Activated CD4-positive, alpha-beta T cell treated with anti-CD3 and anti-CD28 coated beads, Interleukin-2, amount 10 ng/mL, durations not matched to agents 24 days and 14 days (primary cell): ENCODE measurements around the gene SPAG16. TPM values are rescaled to one million over a fixed set of nuclear protein-coding genes. Genes with fewer than 3 reads are reported as not detected.

Experiments
- DNase-seq: peaks from one replicate; pipeline ENCODE4 v3.0.0; 2022
- H3K27ac Mint-ChIP-seq: one replicate; pipeline ENCODE4 v1.8.0; 2022; ENCODE audit warnings: mild to moderate bottlenecking, mixed read lengths
- H3K27me3 Mint-ChIP-seq: one replicate; pipeline ENCODE4 v1.8.0; 2022; ENCODE audit warnings: mixed read lengths
- H3K36me3 Mint-ChIP-seq: one replicate; pipeline ENCODE4 v1.8.0; 2022; ENCODE audit warnings: low read depth, mild to moderate bottlenecking, mixed read lengths
- H3K4me1 Mint-ChIP-seq: one replicate; pipeline ENCODE4 v1.8.0; 2021; ENCODE audit warnings: mixed read lengths
- H3K4me3 Mint-ChIP-seq: one replicate; pipeline ENCODE4 v1.8.0; 2022; ENCODE audit warnings: mild to moderate bottlenecking, moderate library complexity, mixed read lengths
- H3K9me3 Mint-ChIP-seq: one replicate; pipeline ENCODE4 v1.8.0; 2021; ENCODE audit warnings: mixed read lengths
- intact Hi-C: fragments of 100-400 bp; cut with micrococcal nuclease; formaldehyde crosslinking; loops from one replicate; pipeline ENCODE4 v1.15.1; 2023
- total RNA-seq: library from RNA; stranded (reverse); gene quantifications from 2 replicates; pipeline ENCODE4 v1.2.3, GENCODE V29; 2022

Gene SPAG16
- total RNA-seq, 1 donor from 2014 or later = 7.2 TPM

DNA sequence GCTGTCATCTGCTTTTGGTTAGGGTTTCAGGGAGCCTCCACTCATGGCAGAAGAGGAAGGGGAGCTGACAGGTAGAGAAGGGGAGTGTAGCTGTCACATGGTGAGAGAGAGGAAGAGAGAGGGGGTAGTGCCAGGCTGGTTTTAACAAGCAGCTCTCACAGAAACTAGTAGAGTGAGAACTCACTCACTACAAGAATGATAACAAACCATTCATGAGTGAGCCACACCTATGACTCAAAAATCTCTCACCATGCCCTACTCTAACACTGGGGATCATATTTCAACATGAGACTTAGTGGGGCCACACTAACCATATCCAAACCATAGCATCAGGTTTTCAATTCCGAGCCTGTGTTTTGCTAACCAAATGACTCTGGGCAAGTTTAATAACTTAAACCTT lies 851.7 kb downstream of the SPAG16 start:
- no peak overlapping the region for H3K4me3 Mint-ChIP-seq
- H3K27ac Mint-ChIP-seq = no peak overlapping the region
- H3K4me1 Mint-ChIP-seq = no peaks in the 10 kb centered on the region
- DNase-seq = no peak
- no peaks in the 10 kb centered on the region for H3K27me3 Mint-ChIP-seq
- intact Hi-C loops = no loop called here
- H3K9me3 Mint-ChIP-seq = no peaks in the 10 kb centered on the region
- H3K36me3 Mint-ChIP-seq = no peaks in the 10 kb centered on the region

DNA sequence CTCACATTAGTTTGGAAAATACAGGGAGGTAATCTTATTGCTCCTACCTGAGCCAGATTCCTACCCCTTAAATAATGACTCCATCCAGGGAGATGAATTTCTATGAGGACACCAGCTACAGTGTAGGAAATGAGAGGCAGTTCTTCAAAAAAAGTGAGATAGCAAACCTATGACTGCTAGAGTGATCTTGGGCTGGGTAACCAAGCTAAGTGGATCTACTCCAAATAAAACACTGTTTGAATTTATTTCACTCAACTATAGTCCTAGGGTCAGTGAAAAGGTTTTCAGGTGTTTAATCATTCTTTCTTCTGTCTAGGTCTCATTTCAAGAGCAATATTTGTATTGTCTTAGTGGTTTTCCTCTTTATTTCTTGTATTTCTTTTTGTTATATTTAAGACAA lies 854.5 kb downstream of the SPAG16 start:
- Mint-ChIP-seq H3K4me1 (no peaks in the 10 kb centered on the region), H3K4me3 (no peak overlapping the region), H3K9me3 (no peaks in the 10 kb centered on the region), H3K36me3 (no peaks in the 10 kb centered on the region), H3K27ac (no peak overlapping the region), H3K27me3 (no peaks in the 10 kb centered on the region)
- no peak for DNase-seq
- intact Hi-C loops = no loop called here

DNA sequence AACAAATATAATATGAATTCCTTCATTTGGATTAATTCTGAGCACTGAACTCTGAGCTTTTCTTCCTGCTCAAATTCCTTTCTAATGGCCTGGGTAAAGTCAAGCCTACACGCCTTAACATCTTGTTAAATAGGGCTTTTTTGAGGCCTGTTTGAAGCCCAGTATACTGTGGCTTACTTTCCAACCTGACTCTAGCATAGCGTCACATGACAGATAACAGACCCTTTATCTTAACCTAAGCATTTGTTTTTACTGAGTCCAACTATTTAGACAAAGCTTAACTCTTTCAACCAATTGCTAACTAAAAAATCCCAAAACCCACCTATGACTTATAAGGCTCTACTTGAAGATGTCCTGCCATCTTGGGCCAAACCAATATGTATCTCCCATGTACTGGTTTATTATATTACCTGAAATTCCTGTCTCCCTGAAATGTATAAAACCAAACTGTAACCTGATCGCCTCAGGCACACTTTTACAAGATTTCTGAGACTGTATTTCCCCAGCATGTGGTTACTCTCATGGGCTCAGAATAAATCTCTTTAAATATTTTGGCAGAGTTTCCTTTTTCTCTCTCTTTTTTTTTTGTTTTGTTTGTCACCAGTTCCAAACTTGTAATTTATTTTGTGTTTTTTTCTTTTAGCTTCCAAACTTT lies 855.5 kb downstream of the SPAG16 start:
- H3K27ac Mint-ChIP-seq = no peak overlapping the region
- no peak overlapping the region for H3K4me3 Mint-ChIP-seq
- H3K9me3 Mint-ChIP-seq = no peaks in the 10 kb centered on the region

GRCh38 chr2:214156971-214157370 lies 872.7 kb downstream of the SPAG16 start:
- no peak for DNase-seq
- no peak overlapping the region for H3K4me3 Mint-ChIP-seq
- no peaks in the 10 kb centered on the region for H3K27me3 Mint-ChIP-seq

More for the DNA sequence above, 855.5 kb downstream of the SPAG16 start:
- Mint-ChIP-seq H3K36me3 (no peaks in the 10 kb centered on the region), H3K4me1 (no peaks in the 10 kb centered on the region), H3K27me3 (no peaks in the 10 kb centered on the region)
- no peak for DNase-seq
- intact Hi-C loops = no loop called here

DNA sequence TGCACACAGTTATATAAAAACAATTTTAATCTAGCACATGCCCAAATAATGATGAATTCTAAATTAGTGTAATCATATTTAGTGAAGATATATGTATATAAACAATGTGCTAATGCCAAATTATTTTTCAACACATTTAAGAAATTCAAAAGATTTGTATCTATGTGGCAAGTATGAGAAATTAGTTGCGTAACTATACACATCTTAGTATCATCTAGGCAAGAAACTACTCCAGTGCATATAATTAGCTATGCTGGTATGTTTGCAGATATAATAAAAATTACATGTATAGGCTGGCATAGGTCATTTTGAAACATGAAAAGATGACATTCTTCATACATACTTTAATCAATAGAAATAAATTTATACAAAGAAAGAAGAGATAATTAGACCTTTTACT lies 874.6 kb downstream of the SPAG16 start:
- H3K9me3 Mint-ChIP-seq = no peaks in the 10 kb centered on the region
- H3K4me1 Mint-ChIP-seq = no peaks in the 10 kb centered on the region
- no peak for DNase-seq
- H3K36me3 Mint-ChIP-seq = no peaks in the 10 kb centered on the region
- intact Hi-C loops = no loop called here
- no peak overlapping the region for H3K4me3 Mint-ChIP-seq
- no peaks in the 10 kb centered on the region for H3K27me3 Mint-ChIP-seq
- H3K27ac Mint-ChIP-seq = no peak overlapping the region

More at GRCh38 chr2:214156971-214157370, 872.7 kb downstream of the SPAG16 start:
- Mint-ChIP-seq H3K9me3 (no peaks in the 10 kb centered on the region), H3K27ac (no peak overlapping the region), H3K4me1 (no peaks in the 10 kb centered on the region), H3K36me3 (no peaks in the 10 kb centered on the region)
- intact Hi-C loops = no loop called here

- Mint-ChIP-seq H3K36me3 (no peaks in the 10 kb centered on the region), H3K4me3 (no peak overlapping the region), H3K27ac (no peak overlapping the region), H3K4me1 (no peaks in the 10 kb centered on the region), H3K9me3 (no peaks in the 10 kb centered on the region), H3K27me3 (no peaks in the 10 kb centered on the region)
- no peak for DNase-seq
- intact Hi-C loops = no loop called here
Measured at GRCh38 chr2:214169281-214169680, 885.0 kb downstream of the SPAG16 start.

DNA sequence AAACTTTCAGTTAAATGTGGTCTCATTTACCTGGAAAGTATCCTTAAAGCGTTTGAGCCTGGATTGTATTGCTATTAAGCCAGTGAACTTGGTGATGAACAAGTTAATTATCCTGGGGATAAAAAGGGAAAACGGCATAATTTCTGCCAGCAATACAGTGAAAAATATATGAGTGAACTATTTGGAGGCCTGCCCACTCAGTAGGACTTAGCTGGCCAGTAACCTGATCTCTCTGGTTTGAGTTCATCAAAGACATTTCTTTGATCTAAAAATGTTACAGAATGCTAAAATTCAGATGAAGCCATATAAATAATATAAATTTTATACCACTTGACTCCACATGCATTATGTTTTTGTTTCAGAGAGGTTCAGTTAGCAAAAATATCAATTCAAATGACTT lies 885.5 kb downstream of the SPAG16 start:
- H3K27me3 Mint-ChIP-seq = no peaks in the 10 kb centered on the region
- no peaks in the 10 kb centered on the region for H3K36me3 Mint-ChIP-seq
- intact Hi-C loops = no loop called here
- no peak overlapping the region for H3K27ac Mint-ChIP-seq
- no peak overlapping the region for H3K4me3 Mint-ChIP-seq
- DNase-seq = no peak
- no peaks in the 10 kb centered on the region for H3K9me3 Mint-ChIP-seq
- no peaks in the 10 kb centered on the region for H3K4me1 Mint-ChIP-seq

GRCh38 chr2:214174563-214174962 lies 890.3 kb downstream of the SPAG16 start:
- H3K36me3 Mint-ChIP-seq = no peaks in the 10 kb centered on the region
- no peak overlapping the region for H3K27ac Mint-ChIP-seq
- H3K4me3 Mint-ChIP-seq = no peak overlapping the region
- no peak for DNase-seq
- no peaks in the 10 kb centered on the region for H3K9me3 Mint-ChIP-seq
- H3K4me1 Mint-ChIP-seq = no peaks in the 10 kb centered on the region
- H3K27me3 Mint-ChIP-seq = no peaks in the 10 kb centered on the region
- intact Hi-C loops = no loop called here

- DNase-seq = no peak
- H3K27me3 Mint-ChIP-seq = no peaks in the 10 kb centered on the region
- H3K27ac Mint-ChIP-seq = no peak overlapping the region
- H3K4me1 Mint-ChIP-seq = no peaks in the 10 kb centered on the region
- H3K9me3 Mint-ChIP-seq = no peaks in the 10 kb centered on the region
- H3K36me3 Mint-ChIP-seq = no peaks in the 10 kb centered on the region
- no peak overlapping the region for H3K4me3 Mint-ChIP-seq
- intact Hi-C loops = no loop called here
Measured at GRCh38 chr2:214180071-214180470, 895.8 kb downstream of the SPAG16 start.

DNA sequence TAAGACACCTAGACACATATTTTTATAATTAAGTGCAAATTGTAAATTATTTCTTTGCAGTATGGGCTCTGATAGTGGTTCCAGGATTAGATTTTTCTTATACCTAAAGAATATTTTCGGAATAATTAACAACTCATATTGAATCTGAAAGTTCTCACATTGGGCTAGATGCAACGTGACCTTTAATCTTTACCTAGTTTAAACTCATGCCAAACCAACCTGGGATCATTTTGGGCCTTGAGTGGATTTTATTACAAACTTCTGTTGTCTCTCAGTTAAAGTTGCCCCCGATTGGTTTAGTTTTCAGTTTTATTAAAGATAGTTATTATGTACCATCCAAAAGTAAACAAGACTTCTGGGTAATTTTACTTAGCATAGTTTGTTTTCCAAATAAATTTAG lies 896.4 kb downstream of the SPAG16 start:
- DNase-seq = no peak
- Mint-ChIP-seq H3K4me3 (no peak overlapping the region), H3K9me3 (no peaks in the 10 kb centered on the region), H3K27ac (no peak overlapping the region), H3K27me3 (no peaks in the 10 kb centered on the region), H3K4me1 (no peaks in the 10 kb centered on the region), H3K36me3 (no peaks in the 10 kb centered on the region)
- intact Hi-C loops = no loop called here

DNA sequence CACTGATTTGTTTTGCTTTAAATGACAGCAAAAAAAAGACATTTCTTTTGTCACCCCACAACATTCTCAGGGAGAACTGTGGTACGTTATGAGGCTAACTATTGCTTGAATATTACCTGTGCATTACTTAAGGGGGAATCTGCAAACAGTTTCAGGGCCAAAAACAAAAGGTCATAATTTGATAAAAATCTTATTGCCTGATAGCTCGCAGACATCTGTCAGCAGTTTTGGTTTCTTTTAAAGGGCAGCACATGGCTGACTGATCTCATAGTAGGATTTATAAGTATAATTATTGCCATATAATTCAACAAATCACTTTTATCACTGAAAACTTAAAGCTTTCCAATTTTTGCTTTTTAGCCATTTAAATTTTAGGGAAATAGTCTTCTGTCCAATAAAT lies 900.2 kb downstream of the SPAG16 start:
- no peak overlapping the region for H3K27ac Mint-ChIP-seq

GRCh38 chr2:214185546-214185945 lies 901.3 kb downstream of the SPAG16 start:
- Mint-ChIP-seq H3K27ac (no peak overlapping the region), H3K4me3 (no peak overlapping the region), H3K9me3 (no peaks in the 10 kb centered on the region), H3K36me3 (no peaks in the 10 kb centered on the region), H3K4me1 (no peaks in the 10 kb centered on the region), H3K27me3 (no peaks in the 10 kb centered on the region)
- no peak for DNase-seq
- intact Hi-C loops = no loop called here

More for the DNA sequence above, 900.2 kb downstream of the SPAG16 start:
- intact Hi-C loops = no loop called here
- H3K9me3 Mint-ChIP-seq = no peaks in the 10 kb centered on the region
- H3K36me3 Mint-ChIP-seq = no peaks in the 10 kb centered on the region
- no peaks in the 10 kb centered on the region for H3K27me3 Mint-ChIP-seq
- H3K4me3 Mint-ChIP-seq = no peak overlapping the region
- H3K4me1 Mint-ChIP-seq = no peaks in the 10 kb centered on the region
- DNase-seq = no peak

DNA sequence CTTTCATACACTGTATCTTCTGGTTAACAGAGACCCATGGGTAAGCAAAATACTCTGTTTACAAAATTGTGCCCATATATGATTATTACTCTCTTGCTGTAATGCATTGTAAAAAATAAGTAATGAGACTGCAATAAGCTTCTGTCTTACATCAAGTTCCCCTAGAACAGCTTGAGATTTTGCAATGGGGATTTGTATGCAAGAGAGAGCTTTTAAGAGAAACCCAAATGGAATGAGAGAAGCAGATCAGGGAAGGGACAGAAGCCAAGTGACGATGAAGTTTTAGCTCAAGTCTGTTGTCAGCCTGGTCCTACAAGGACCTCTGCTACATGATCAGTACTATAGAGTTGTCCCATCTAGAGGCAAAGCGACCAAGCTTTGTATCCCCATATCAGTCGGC lies 908.4 kb downstream of the SPAG16 start:
- no peak overlapping the region for H3K4me3 Mint-ChIP-seq
- H3K27ac Mint-ChIP-seq = no peak overlapping the region
- DNase-seq = no peak
- no peaks in the 10 kb centered on the region for H3K9me3 Mint-ChIP-seq
- H3K4me1 Mint-ChIP-seq = no peaks in the 10 kb centered on the region
- H3K36me3 Mint-ChIP-seq = no peaks in the 10 kb centered on the region
- no peaks in the 10 kb centered on the region for H3K27me3 Mint-ChIP-seq
- intact Hi-C loops = no loop called here

- no peak overlapping the region for H3K27ac Mint-ChIP-seq
- no peaks in the 10 kb centered on the region for H3K27me3 Mint-ChIP-seq
- DNase-seq = no peak
- H3K4me3 Mint-ChIP-seq = no peak overlapping the region
- H3K4me1 Mint-ChIP-seq = no peaks in the 10 kb centered on the region
- H3K36me3 Mint-ChIP-seq = no peaks in the 10 kb centered on the region
- intact Hi-C loops = no loop called here
- no peaks in the 10 kb centered on the region for H3K9me3 Mint-ChIP-seq
Measured at GRCh38 chr2:214193943-214194342, 909.7 kb downstream of the SPAG16 start.

GRCh38 chr2:214196260-214196659 lies 912.0 kb downstream of the SPAG16 start:
- Mint-ChIP-seq H3K27me3 (no peaks in the 10 kb centered on the region), H3K27ac (no peak overlapping the region), H3K4me1 (no peaks in the 10 kb centered on the region), H3K9me3 (no peaks in the 10 kb centered on the region), H3K4me3 (no peak overlapping the region), H3K36me3 (no peaks in the 10 kb centered on the region)
- intact Hi-C loops = no loop called here
- no peak for DNase-seq
